IMR-90 (cell line): Measurements from ENCODE around the gene HS3ST5. TPM values are rescaled to one million over a fixed set of nuclear protein-coding genes. Genes with fewer than 3 reads are reported as not detected.
A peak's percentile ranks its signal among the peaks of the same experiment; 100 is the strongest.

Experiments
- ATAC-seq: fragments of 200-7000 bp; cut with Tn5 transposase; 2 replicates; pipeline ENCODE4 v1.9.1; 2020; ENCODE audit warnings: low read depth, mild to moderate bottlenecking, moderate library complexity
- BruUV-seq: library from RNA; stranded (reverse); fragments of 400-500 nt; replicated peaks from 2 replicates; lab custom pipeline; 2021; lab: Mats Ljungman, UMichigan
- CTCF ChIA-PET: fragments of 300-600 bp; formaldehyde crosslinking; extraction: SDS; loops from one replicate; lab custom pipeline; 2021; ENCODE audit warnings: antibody characterized with exemption; lab: Yijun Ruan, JAX
- POLR2A ChIA-PET: fragments of 300-600 bp; sonication (Branson Sonifier 250); formaldehyde crosslinking; loops from one replicate; lab custom pipeline; 2022; ENCODE audit warnings: antibody characterized with exemption; ENCODE audit not compliant: unreplicated experiment; lab: Charles Lee
- DNase-seq: peaks from one replicate; pipeline ENCODE4 v3.0.0; 2013
- H2AFZ ChIP-seq: replicated peaks from 2 replicates; pipeline ENCODE3; 2013; ENCODE audit warnings: low read length, mild to moderate bottlenecking; ENCODE audit not compliant: poor library complexity
- H2AK5ac ChIP-seq: 2 replicates; pipeline ENCODE4 v1.6.1; 2013; ENCODE audit warnings: low read depth, low read length, inconsistent platforms
- H2AK9ac ChIP-seq: replicated peaks from 2 replicates; pipeline ENCODE3; 2013; ENCODE audit warnings: mild to moderate bottlenecking, low read depth, low read length, moderate library complexity; ENCODE audit not compliant: poor library complexity
- H2BK120ac ChIP-seq: 2 replicates; pipeline ENCODE4 v1.6.1; 2013; ENCODE audit warnings: low read depth, low read length, inconsistent platforms
- H2BK15ac ChIP-seq: 3 replicates; pipeline ENCODE4 v1.6.1; 2013; ENCODE audit warnings: low read depth, low read length, inconsistent platforms
- H2BK20ac ChIP-seq: 2 replicates; pipeline ENCODE4 v1.6.1; 2013; ENCODE audit warnings: low read depth, mild to moderate bottlenecking, inconsistent platforms, low read length, moderate library complexity
- H2BK5ac ChIP-seq: 2 replicates; pipeline ENCODE4 v1.6.1; 2013; ENCODE audit warnings: mild to moderate bottlenecking, low read depth, low read length, inconsistent platforms; ENCODE audit not compliant: poor library complexity, severe bottlenecking
- H3K14ac ChIP-seq: replicated peaks from 2 replicates; pipeline ENCODE4 v1.6.1; 2013; ENCODE audit warnings: low read depth, low read length, inconsistent platforms
- H3K18ac ChIP-seq: 2 replicates; pipeline ENCODE4 v1.6.1; 2013; ENCODE audit warnings: low read depth, low read length, control low read depth
- H3K23ac ChIP-seq: 2 replicates; pipeline ENCODE4 v1.6.1; 2013; ENCODE audit warnings: low read depth, low read length, inconsistent platforms
- H3K27ac ChIP-seq: 2 replicates; pipeline ENCODE4 v1.5.1; 2013; ENCODE audit warnings: mild to moderate bottlenecking, control low read depth, low read length; ENCODE audit not compliant: insufficient read depth
- H3K27me3 ChIP-seq: 2 replicates; pipeline ENCODE4 v1.6.1; 2013; ENCODE audit warnings: low read length; ENCODE audit not compliant: control insufficient read depth, insufficient read depth
- H3K36me3 ChIP-seq: 2 replicates; pipeline ENCODE4 v1.6.1; 2013; ENCODE audit warnings: low read length, mixed read lengths; ENCODE audit not compliant: control insufficient read depth, insufficient read depth
- H3K4ac ChIP-seq: 2 replicates; pipeline ENCODE4 v1.6.1; 2013; ENCODE audit warnings: low read depth, low read length, inconsistent platforms
- H3K4me1 ChIP-seq: 2 replicates; pipeline ENCODE4 v1.6.1; 2013; ENCODE audit warnings: low read length, mixed read lengths; ENCODE audit not compliant: control insufficient read depth, insufficient read depth
- H3K4me2 ChIP-seq: 2 replicates; pipeline ENCODE4 v1.6.1; 2013; ENCODE audit warnings: low read depth, mild to moderate bottlenecking, control low read depth, low read length, moderate library complexity
- H3K4me3 ChIP-seq: 2 replicates; pipeline ENCODE4 v1.5.1; 2013; ENCODE audit warnings: low read depth, mild to moderate bottlenecking, control low read depth, low read length, moderate library complexity; ENCODE audit not compliant: insufficient read depth
- H3K56ac ChIP-seq: 2 replicates; pipeline ENCODE4 v1.6.1; 2013; ENCODE audit warnings: low read length, inconsistent platforms; ENCODE audit not compliant: insufficient read depth; ENCODE audit errors: extremely low read depth
- H3K79me1 ChIP-seq, 2 experiments: 2 replicates each; pipeline ENCODE4 v1.6.1; 2013; ENCODE audit warnings: low read length in 2 of 2, inconsistent platforms in 1 of 2, low read depth in 1 of 2
- H3K9ac ChIP-seq: 2 replicates; pipeline ENCODE4 v1.6.1; 2013; ENCODE audit warnings: low read depth, low read length, control low read depth
- H3K9me1 ChIP-seq: 2 replicates; pipeline ENCODE4 v1.6.1; 2013; ENCODE audit warnings: low read length, inconsistent platforms; ENCODE audit not compliant: insufficient read depth
- H3K9me3 ChIP-seq: 2 replicates; pipeline ENCODE4 v1.6.1; 2013; ENCODE audit warnings: low read length; ENCODE audit not compliant: control insufficient read depth, insufficient read depth
- H4K20me1 ChIP-seq: 2 replicates; pipeline ENCODE4 v1.6.1; 2013; ENCODE audit warnings: low read length, inconsistent platforms; ENCODE audit not compliant: insufficient read depth
- H4K5ac ChIP-seq: 2 replicates; pipeline ENCODE4 v1.6.1; 2013; ENCODE audit warnings: mild to moderate bottlenecking, low read depth, low read length, control low read depth
- H4K8ac ChIP-seq, 2 experiments: 2 replicates each; pipeline ENCODE4 v1.6.1; 2013; ENCODE audit warnings: low read depth in 2 of 2, low read length in 2 of 2, control low read depth in 1 of 2, inconsistent platforms in 1 of 2
- H4K91ac ChIP-seq: 2 replicates; pipeline ENCODE4 v1.6.1; 2013; ENCODE audit warnings: low read depth, low read length, inconsistent platforms; ENCODE audit not compliant: insufficient read depth
- BHLHE40 ChIP-seq: fragments of 150-350 bp; IDR thresholded peaks from 2 replicates; pipeline ENCODE4 v1.6.1; 2016; ENCODE audit warnings: mild to moderate bottlenecking, low read depth, low read length
- CHD1 ChIP-seq: IDR thresholded peaks from 2 replicates; pipeline ENCODE4 v1.6.1; 2012; ENCODE audit warnings: low read depth, low read length, improper control_type of control experiment
- CTCF ChIP-seq: conservative IDR thresholded peaks from 2 replicates; pipeline ENCODE4 v1.5.1; 2012; ENCODE audit warnings: mild to moderate bottlenecking, low read depth, low read length, improper control_type of control experiment
- FOS ChIP-seq: fragments of 150-350 bp; IDR thresholded peaks from 2 replicates; pipeline ENCODE4 v1.6.1; 2016; ENCODE audit warnings: low read depth, low read length
- MAFK ChIP-seq: IDR thresholded peaks from 2 replicates; pipeline ENCODE4 v1.6.1; 2012; ENCODE audit warnings: low read depth, low read length, improper control_type of control experiment
- NFE2L2 ChIP-seq: fragments of 150-350 bp; IDR thresholded peaks from 2 replicates; pipeline ENCODE4 v1.6.1; 2016; ENCODE audit warnings: low read depth, mild to moderate bottlenecking, low read length
- WGBS, 2 experiments: methylation state at CpG; one replicate each; pipeline versions ENCODE4 v1.1.5 to v1.1.7; 2013; ENCODE audit warnings: missing lambda C conversion rate in 2 of 2; ENCODE audit not compliant: insufficient read length in 1 of 2; ENCODE audit errors: extremely low coverage in 2 of 2; 5-methylcytosine and 5-hydroxymethylcytosine counted together
- dilution Hi-C: fragments of 300-500 bp; cut with HindIII; formaldehyde crosslinking; loops from one replicate; pipeline ENCODE4 v1.14.3; 2018; ENCODE audit warnings: low sequenced_read_pairs; ENCODE audit not compliant: unreplicated experiment
- in situ Hi-C: fragments of 300-500 bp; cut with MboI; formaldehyde crosslinking; loops from 3 replicates; pipeline ENCODE4 v1.14.3; 2019; ENCODE audit warnings: low sequenced_read_pairs, inconsistent platforms, mixed read lengths
- intact Hi-C: fragments of 100-400 bp; cut with micrococcal nuclease; formaldehyde crosslinking; loops from 2 replicates; pipeline ENCODE4 v1.10.0; 2022
- polyA plus RNA-seq, 3 experiments: library from polyadenylated mRNA; depleted of rRNA; stranded (reverse); fragments of >200 nt; gene quantifications; 2 replicates each; pipeline ENCODE4 v1.2.3, GENCODE V29; 2012; ENCODE audit warnings: low replicate concordance in 1 of 3
- total RNA-seq: library from RNA; depleted of rRNA; stranded (reverse); fragments of >200 nt; gene quantifications from 2 replicates; pipeline ENCODE4 v1.2.3, GENCODE V29; 2012

Gene HS3ST5
- total and polyA plus RNA-seq, 2 of the 4 experiments (the other 2 are of a cell fraction) = not detected

DNA sequence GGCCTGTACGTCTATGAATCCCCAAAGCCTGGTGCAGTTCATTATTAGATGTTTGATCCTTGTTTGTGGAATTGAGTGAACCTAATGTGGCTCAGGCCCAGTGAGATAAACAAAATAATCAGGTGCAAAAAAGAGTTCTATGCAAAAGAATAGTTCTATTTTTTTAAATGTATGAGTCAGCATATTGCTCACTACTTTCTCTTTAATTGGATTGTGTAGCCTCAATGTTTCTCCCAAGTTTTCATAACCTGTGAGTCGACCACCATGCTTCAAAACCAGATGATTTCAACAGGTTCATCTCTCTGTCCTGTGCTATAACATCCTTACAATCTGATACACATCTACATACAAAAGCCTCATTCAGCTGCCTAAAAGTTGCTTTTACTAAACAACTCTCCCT is 255.3 kb downstream of the HS3ST5 start:
- no peak overlapping the region for H3K56ac ChIP-seq
- no peak overlapping the region for H2BK120ac ChIP-seq
- H3K4me2 ChIP-seq = peak overlapping the region; percentile 66; the same call in 1 of the 2 replicates
- no peak overlapping the region for H2AFZ ChIP-seq
- no peak overlapping the region for H2AK9ac ChIP-seq
- no peak for ATAC-seq
- 0 out of 2 replicates have a peak, but pooled peaks cover 3% of the 10 kb centered on the region for H3K4me1 ChIP-seq
- H2AK5ac ChIP-seq = no peak overlapping the region
- in situ Hi-C loops = no loop called here
- H2BK5ac ChIP-seq = no peak overlapping the region
- ChIA-PET CTCF (interaction anchor here (1.3 kb wide), 1 partner anchor 93 kb away, joined by 4 read pairs; no protein-coding TSS in a partner anchor), POLR2A (no interaction called here)
- H4K8ac ChIP-seq = no peak overlapping the region
- H3K4ac ChIP-seq = no peak overlapping the region
- no peak overlapping the region; the same call in 1 of the 2 replicates for H4K5ac ChIP-seq
- H4K91ac ChIP-seq = no peak overlapping the region
- H4K20me1 ChIP-seq = no peaks in the 10 kb centered on the region
- no peak overlapping the region for H3K9ac ChIP-seq
- BruUV-seq = no TSS peak
- no peaks in the 10 kb centered on the region for H3K9me1 ChIP-seq
- no peaks in the 10 kb centered on the region for H3K79me1 ChIP-seq
- dilution Hi-C loops = no loop called here
- H3K14ac ChIP-seq = no peak overlapping the region
- H3K9me3 ChIP-seq = no peaks in the 10 kb centered on the region; the same call in 1 of the 2 replicates
- H3K27me3 ChIP-seq = peaks cover 2% of the 10 kb centered on the region
- WGBS, 2 experiments = no CpG with 5 or more reads among the region's 2 CpGs
- intact Hi-C loops = no loop called here
- peak overlapping the region; percentile 45; the same call in 1 of the 2 replicates for H3K18ac ChIP-seq
- H2BK20ac ChIP-seq = no peak overlapping the region
- no peak overlapping the region for H3K23ac ChIP-seq
- DNase-seq = peak; percentile 9
- no peak overlapping the region for H2BK15ac ChIP-seq
- no peak overlapping the region for H3K4me3 ChIP-seq
- no peaks in the 10 kb centered on the region for H3K36me3 ChIP-seq
- peak; percentile 96 for TF ChIP-seq MAFK
- TF ChIP-seq CTCF = no peak
- TF ChIP-seq BHLHE40 = no peak
- TF ChIP-seq CHD1 = no peak
- TF ChIP-seq NFE2L2 = peak; percentile 49; the same call in 1 of the 2 replicates
- TF ChIP-seq FOS = no peak
- H3K27ac ChIP-seq = no peak overlapping the region
